Thyroid gland (tissue), 4 donors: ENCODE data around the gene AMFR. TPM values are rescaled to one million over a fixed set of nuclear protein-coding genes. Genes with fewer than 3 reads are reported as not detected.

Source experiments
- DNase-seq, 2 donors: peaks; one replicate each; pipeline ENCODE4 v3.0.0-alpha.2; 2019
- H3K27ac ChIP-seq, 3 donors: fragments of 200-600 bp; sonication (generic); 1 replicate in 2 of 3; 2 replicates in 1 of 3; pipeline ENCODE4 v1.5.1; 2016 to 2019; ENCODE audit warnings: mild to moderate bottlenecking in 1 of 3, moderate library complexity in 1 of 3
- H3K27me3 ChIP-seq: fragments of 200-600 bp; sonication (generic); one replicate; pipeline ENCODE4 v1.5.1; 2019
- H3K36me3 ChIP-seq, 2 donors: fragments of 200-600 bp; sonication (generic); one replicate each; pipeline ENCODE4 v1.5.1; 2016 to 2019
- H3K4me1 ChIP-seq, 2 donors: fragments of 200-600 bp; sonication (generic); one replicate each; pipeline ENCODE4 v1.5.1; 2017 to 2019
- H3K4me3 ChIP-seq, 3 donors: fragments of 200-600 bp; sonication (generic); replicated peaks in 1 of 3; 1 replicate in 2 of 3; 2 replicates in 1 of 3; pipeline ENCODE4 v1.5.1; 2016; ENCODE audit warnings: mild to moderate bottlenecking in 1 of 3
- H3K9me3 ChIP-seq: fragments of 200-600 bp; sonication (generic); one replicate; pipeline ENCODE4 v1.5.1; 2017
- CTCF ChIP-seq, 6 experiments: fragments of 200-600 bp in 3 of 6; fragments of 450-650 bp in 3 of 6; sonication (generic) in 3 of 6; IDR thresholded peaks; one replicate each; pipeline ENCODE4 v1.5.1; 2016 to 2019; ENCODE audit warnings: antibody characterized with exemption in 6 of 6, mild to moderate bottlenecking in 2 of 6, inconsistent platforms in 1 of 6, moderate library complexity in 1 of 6
- POLR2A ChIP-seq, 2 donors: fragments of 450-650 bp; IDR thresholded peaks; one replicate each; pipeline ENCODE4 v1.6.1; 2017; ENCODE audit warnings: antibody characterized with exemption in 2 of 2, mild to moderate bottlenecking in 2 of 2, moderate library complexity in 1 of 2
- WGBS, 2 donors: methylation state at CpG; one replicate each; pipeline ENCODE4 v1.1.5; 2017; 5-methylcytosine and 5-hydroxymethylcytosine counted together
- intact Hi-C: fragments of 100-400 bp; cut with DNase I; formaldehyde crosslinking; loops from one replicate; pipeline ENCODE4 v1.15.1; 2023
- total RNA-seq, 4 donors: library from RNA; depleted of rRNA; stranded (reverse); fragments of >200 nt; gene quantifications; one replicate each; pipeline ENCODE4 v1.2.3, GENCODE V29; 2016

AMFR gene
- total RNA-seq, 4 donors from 2014 or later, result 130 to 167 (median 146) TPM

GRCh38 chr16:56354016-56354415 is 71.3 kb downstream of the AMFR start:
- no peak overlapping the region for H3K4me3 ChIP-seq
- TF ChIP-seq POLR2A (IDR thresholded peaks at IDR 0.05) (no peak), CTCF (IDR thresholded peaks at IDR 0.05) (no peak)
- H3K4me1 ChIP-seq, result peaks cover 5 to 13% of the 10 kb centered on the region in 2 donors
- no peaks in the 10 kb centered on the region for H3K9me3 ChIP-seq
- H3K36me3 ChIP-seq, result no peaks in the 10 kb centered on the region
- H3K27me3 ChIP-seq, result no peaks in the 10 kb centered on the region
- DNase-seq, result no peak
- H3K27ac ChIP-seq, result no peak overlapping the region
- intact Hi-C loops, result no loop called here
- WGBS, 2 donors, result 76 to 91% methylated on average over 7 of the region's 7 CpGs

GRCh38 chr16:56353054-56353921 is 72.1 kb downstream of the AMFR start:
- DNase-seq, result no peak
- Histone ChIP-seq H3K4me1 (peaks cover 5 to 13% of the 10 kb centered on the region in 2 donors), H3K9me3 (no peaks in the 10 kb centered on the region), H3K36me3 (no peaks in the 10 kb centered on the region), H3K27ac (no peak overlapping the region), H3K4me3 (no peak overlapping the region), H3K27me3 (no peaks in the 10 kb centered on the region)
- no peak for TF ChIP-seq POLR2A (IDR thresholded peaks at IDR 0.05)
- no peak for TF ChIP-seq CTCF (IDR thresholded peaks at IDR 0.05)
- WGBS, 2 donors, result 93 to 94% methylated on average over 5 to 11 of the region's 15 CpGs
- intact Hi-C loops, result no loop called here

GRCh38 chr16:56352351-56353053 is 72.8 kb downstream of the AMFR start:
- H3K4me3 ChIP-seq, result no peak overlapping the region
- no peak for DNase-seq
- no peaks in the 10 kb centered on the region for H3K27me3 ChIP-seq
- H3K9me3 ChIP-seq, result no peaks in the 10 kb centered on the region
- TF ChIP-seq POLR2A (IDR thresholded peaks at IDR 0.05) (no peak), CTCF (IDR thresholded peaks at IDR 0.05) (no peak)
- H3K36me3 ChIP-seq, result no peaks in the 10 kb centered on the region
- 78 to 90% methylated on average over 2 to 5 of the region's 7 CpGs for WGBS, 2 donors
- no peak overlapping the region for H3K27ac ChIP-seq
- peaks cover 5 to 12% of the 10 kb centered on the region in 2 donors for H3K4me1 ChIP-seq
- intact Hi-C loops, result no loop called here

- H3K36me3 ChIP-seq, result no peaks in the 10 kb centered on the region
- no peak for DNase-seq
- H3K27me3 ChIP-seq, result no peaks in the 10 kb centered on the region
- no peaks in the 10 kb centered on the region for H3K9me3 ChIP-seq
- H3K4me3 ChIP-seq, result no peak overlapping the region
- H3K4me1 ChIP-seq, result peaks cover 5 to 7% of the 10 kb centered on the region in 2 donors
- intact Hi-C loops, result no loop called here
- 90 to 93% methylated on average over 6 of the region's 6 CpGs for WGBS, 2 donors
- no peak overlapping the region for H3K27ac ChIP-seq
- TF ChIP-seq CTCF (IDR thresholded peaks at IDR 0.05), result no peak
- TF ChIP-seq POLR2A (IDR thresholded peaks at IDR 0.05), result no peak
Observed at GRCh38 chr16:56351481-56351880, 73.9 kb downstream of the AMFR start.
